Activated CD4-positive, alpha-beta T cell treated with anti-CD3 and anti-CD28 coated beads, Interleukin-2, amount 50 U/mL, for 1 hour (primary cell): ENCODE measurements around the gene SH3BP4.

ENCODE experiments used
- DNase-seq: peaks from one replicate; pipeline ENCODE4 v3.0.0-alpha.2; 2020

The SH3BP4 gene

GRCh38 chr2:235066490-235066889 is 114.7 kb downstream of the SH3BP4 start:
- no peak for DNase-seq

GRCh38 chr2:235066895-235067294 is 115.1 kb downstream of the SH3BP4 start:
- DNase-seq, result no peak

- DNase-seq, result no peak
These were observed 116.9 kb downstream of the SH3BP4 start for GRCh38 chr2:235068701-235069100.

- no peak for DNase-seq
These were observed 118.4 kb downstream of the SH3BP4 start for GRCh38 chr2:235070063-235070706.

GRCh38 chr2:235073868-235074413 is 122.1 kb downstream of the SH3BP4 start:
- DNase-seq, result no peak

- no peak for DNase-seq
These were observed 125.2 kb downstream of the SH3BP4 start for GRCh38 chr2:235077046-235077445.

- DNase-seq, result no peak
These were observed 126.4 kb downstream of the SH3BP4 start for GRCh38 chr2:235078182-235078581.

GRCh38 chr2:235078914-235079472 is 127.2 kb downstream of the SH3BP4 start:
- DNase-seq, result no peak

- DNase-seq, result no peak
These were observed 128.3 kb downstream of the SH3BP4 start for GRCh38 chr2:235080101-235080500.

- no peak for DNase-seq
These were observed 130.9 kb downstream of the SH3BP4 start for GRCh38 chr2:235082578-235083338.

- DNase-seq, result no peak
These were observed 132.0 kb downstream of the SH3BP4 start for GRCh38 chr2:235083822-235084221.

GRCh38 chr2:235084424-235084823 is 132.6 kb downstream of the SH3BP4 start:
- no peak for DNase-seq

- no peak for DNase-seq
These were observed 133.7 kb downstream of the SH3BP4 start for GRCh38 chr2:235085476-235085875.

- no peak for DNase-seq
These were observed 134.8 kb downstream of the SH3BP4 start for GRCh38 chr2:235086481-235087184.

GRCh38 chr2:235087832-235088495 is 136.1 kb downstream of the SH3BP4 start:
- DNase-seq, result no peak

GRCh38 chr2:235088496-235088921 is 136.7 kb downstream of the SH3BP4 start:
- DNase-seq, result no peak

- DNase-seq, result no peak
These were observed 139.6 kb downstream of the SH3BP4 start for GRCh38 chr2:235091421-235091820.

GRCh38 chr2:235091983-235092382 is 140.2 kb downstream of the SH3BP4 start:
- no peak for DNase-seq

- no peak for DNase-seq
These were observed 140.8 kb downstream of the SH3BP4 start for GRCh38 chr2:235092433-235093223.

- no peak for DNase-seq
These were observed 142.6 kb downstream of the SH3BP4 start for GRCh38 chr2:235094457-235094856.

GRCh38 chr2:235095569-235095968 is 143.8 kb downstream of the SH3BP4 start:
- no peak for DNase-seq

- no peak for DNase-seq
These were observed 144.6 kb downstream of the SH3BP4 start for GRCh38 chr2:235096447-235096846.
